GM18519 (cell line): ENCODE data around the gene ZNF277.
"Not testable (repeated sequence)": the region's sequence is repeated elsewhere in the genome, so short reads cannot be mapped to it uniquely, and the experiment has no call there.

Experiments
- ATAC-seq: cut with Tn5 transposase; IDR thresholded peaks from one replicate; pipeline ENCODE4 v1.9.1; 2021; ENCODE audit warnings: mild to moderate bottlenecking, moderate library complexity; ENCODE audit not compliant: unreplicated experiment, low FRiP score

ZNF277 gene

GRCh38 chr7:112381311-112382091, 175.0 kb downstream of the ZNF277 start:
- ATAC-seq = no peak

GRCh38 chr7:112383671-112384417, 177.3 kb downstream of the ZNF277 start:
- no peak for ATAC-seq

- no peak for ATAC-seq
These were observed 179.0 kb downstream of the ZNF277 start for GRCh38 chr7:112385516-112385915.

GRCh38 chr7:112386619-112387018, 180.1 kb downstream of the ZNF277 start:
- no peak for ATAC-seq

- ATAC-seq = no peak
These were observed 183.7 kb downstream of the ZNF277 start for GRCh38 chr7:112390167-112390566.

GRCh38 chr7:112391079-112391821, 184.8 kb downstream of the ZNF277 start:
- ATAC-seq = not testable (repeated sequence)

- peak; percentile 57 for ATAC-seq
These were observed 185.4 kb downstream of the ZNF277 start for GRCh38 chr7:112391841-112392286.
